GM18870 (cell line): ENCODE measurements around the gene MSRB1.
A peak's percentile ranks its signal among the peaks of the same experiment; 100 is the strongest.
"Not testable (repeated sequence)": the region's sequence is repeated elsewhere in the genome, so short reads cannot be mapped to it uniquely, and the experiment has no call there.

Source experiments
- ATAC-seq: cut with Tn5 transposase; IDR thresholded peaks from one replicate; pipeline ENCODE4 v1.9.1; 2021; ENCODE audit warnings: moderate library complexity; ENCODE audit not compliant: unreplicated experiment

The MSRB1 gene

GRCh38 chr16:1962161-1963153, 19.5 kb upstream of the MSRB1 start:
- not testable (repeated sequence) for ATAC-seq

GRCh38 chr16:1961651-1962067, 18.7 kb upstream of the MSRB1 start:
- ATAC-seq: no peak

GRCh38 chr16:1960665-1961630, 17.9 kb upstream of the MSRB1 start:
- ATAC-seq: no peak

GRCh38 chr16:1959269-1960039, 16.5 kb upstream of the MSRB1 start, which contains the start of gene NDUFB10:
Gene NDUFB10, plus strand, starts transcription at chr16:1959538. Its CDS starts 87 bp downstream, at chr16:1959625.
- ATAC-seq: peak; percentile 41

- ATAC-seq: no peak
Measured at GRCh38 chr16:1958715-1959268, 15.8 kb upstream of the MSRB1 start.

GRCh38 chr16:1958143-1958491, 15.1 kb upstream of the MSRB1 start:
- not testable (repeated sequence) for ATAC-seq

- not testable (repeated sequence) for ATAC-seq
Measured at GRCh38 chr16:1957434-1958142, 14.6 kb upstream of the MSRB1 start.

- no peak for ATAC-seq
Measured at GRCh38 chr16:1953734-1954133, 10.7 kb upstream of the MSRB1 start.

- no peak for ATAC-seq
Measured at GRCh38 chr16:1950559-1950958, 7.6 kb upstream of the MSRB1 start.

GRCh38 chr16:1950047-1950446, 7.0 kb upstream of the MSRB1 start:
- no peak for ATAC-seq

- ATAC-seq: no peak
Measured at GRCh38 chr16:1949507-1949906, 6.5 kb upstream of the MSRB1 start.

DNA sequence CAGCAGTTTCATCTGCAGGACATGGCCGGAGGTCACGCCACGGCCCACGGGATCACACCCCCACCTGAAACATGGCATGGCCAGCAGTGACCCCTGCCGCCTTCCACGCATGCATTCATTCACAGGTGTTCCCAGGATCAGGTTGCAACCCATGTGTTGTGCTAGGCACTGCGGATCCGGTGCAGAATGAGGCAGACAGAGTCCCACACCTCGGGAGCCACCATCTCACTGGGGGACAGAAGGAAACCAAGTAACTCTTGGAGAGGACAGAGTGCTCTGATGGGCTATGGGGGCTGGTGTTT, 4.3 kb upstream of the MSRB1 start:
- no peak for ATAC-seq

DNA sequence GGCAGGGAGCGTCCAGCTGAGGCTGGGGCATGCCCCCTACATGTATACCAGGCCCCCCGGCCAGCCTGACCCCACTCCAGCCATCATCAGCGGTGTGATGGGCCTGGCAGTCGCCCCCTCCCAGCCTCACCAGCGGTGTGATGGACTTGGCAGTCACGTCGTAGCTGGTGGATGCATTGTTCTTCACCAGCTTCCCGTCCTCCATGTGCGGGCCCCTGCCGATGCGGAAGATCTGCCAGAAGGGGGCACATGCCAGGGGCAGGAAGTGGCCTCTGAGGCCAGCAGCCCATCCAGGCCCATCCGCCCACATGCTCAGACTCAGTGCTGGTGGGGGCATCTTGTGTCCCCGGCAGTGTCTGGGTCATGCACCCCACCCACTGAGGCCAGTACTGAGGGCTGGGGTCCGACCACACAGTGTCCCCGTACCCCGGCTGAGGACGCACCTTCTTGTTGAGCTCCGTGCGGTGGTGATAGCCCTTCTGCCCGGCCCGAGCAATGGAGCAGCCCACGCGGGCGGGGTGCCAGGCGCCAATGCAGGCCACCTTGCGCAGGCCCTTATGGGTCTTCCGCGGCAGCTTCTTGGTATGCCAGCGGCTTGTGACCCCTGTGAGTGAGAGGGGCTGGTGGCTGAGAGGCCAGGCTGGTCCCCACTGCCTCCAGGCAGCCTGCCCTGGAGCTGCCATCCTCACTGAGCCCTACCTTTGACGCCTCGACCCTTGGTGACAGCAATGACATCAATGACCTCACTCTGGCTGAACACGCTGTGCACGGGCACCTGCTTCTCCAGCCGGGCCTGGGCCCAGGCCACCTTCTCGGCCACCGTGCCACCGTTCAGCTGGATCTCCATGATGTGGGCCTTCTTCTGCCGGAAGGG, 3.7 kb upstream of the MSRB1 start:
- ATAC-seq: no peak

- ATAC-seq: no peak
Measured at GRCh38 chr16:1945559-1946391, 2.8 kb upstream of the MSRB1 start.

GRCh38 chr16:1944612-1945199, 1.7 kb upstream of the MSRB1 start:
- no peak for ATAC-seq

- ATAC-seq: no peak
Measured at GRCh38 chr16:1942047-1942809, 771 bp downstream of the MSRB1 start.
